HG03469 (cell line): ENCODE data around the gene CPN2.

Source experiments
- ATAC-seq: cut with Tn5 transposase; IDR thresholded peaks from one replicate; pipeline ENCODE4 v1.9.1; 2021; ENCODE audit warnings: mild to moderate bottlenecking, moderate library complexity, moderate number of reproducible peaks; ENCODE audit not compliant: unreplicated experiment

The CPN2 gene

GRCh38 chr3:194300382-194300758 lies 50.8 kb downstream of the CPN2 start:
- no peak for ATAC-seq

- no peak for ATAC-seq
Observed at GRCh38 chr3:194298331-194299227, 52.5 kb downstream of the CPN2 start.

- ATAC-seq = no peak
Observed at GRCh38 chr3:194296454-194297263, 54.5 kb downstream of the CPN2 start.

- ATAC-seq = no peak
Observed at GRCh38 chr3:194294895-194295214, 56.3 kb downstream of the CPN2 start.

GRCh38 chr3:194294199-194294894 lies 56.8 kb downstream of the CPN2 start:
- ATAC-seq = no peak

GRCh38 chr3:194293546-194294198 lies 57.5 kb downstream of the CPN2 start:
- no peak for ATAC-seq

GRCh38 chr3:194292331-194292730 lies 58.8 kb downstream of the CPN2 start:
- no peak for ATAC-seq
